Ishikawa (cell line): ENCODE results near the gene ABCC3.
A peak's percentile ranks its signal among the peaks of the same experiment; 100 is the strongest.

ENCODE experiments used
- EGR1 ChIP-seq: IDR thresholded peaks from 2 replicates; pipeline ENCODE4 v1.6.1; 2012
- FOXM1 ChIP-seq: IDR thresholded peaks from 2 replicates; pipeline ENCODE4 v1.6.1; 2012; ENCODE audit warnings: low read depth, borderline replicate concordance
- RAD21 ChIP-seq: IDR thresholded peaks from 2 replicates; pipeline ENCODE4 v1.6.1; 2012; ENCODE audit warnings: low read depth
- TAF1 ChIP-seq: IDR thresholded peaks from 2 replicates; pipeline ENCODE4 v1.6.1; 2012; ENCODE audit warnings: low read depth, mild to moderate bottlenecking
- ZBTB7A ChIP-seq: IDR thresholded peaks from 2 replicates; pipeline ENCODE4 v1.6.1; 2012; ENCODE audit warnings: low read depth

- TF ChIP-seq TAF1 (peak; percentile 74), FOXM1 (no peak), EGR1 (peak; percentile 30; the same call in 1 of the 2 replicates), ZBTB7A (no peak), RAD21 (no peak)
Measured at GRCh38 chr17:50719144-50719923, 84.7 kb downstream of the ABCC3 start, which contains the start of gene LUC7L3.
